Thyroid gland (tissue), 4 donors: Measurements from ENCODE around the gene CCDC88C.

Experiments
- CTCF ChIP-seq, 6 experiments: fragments of 200-600 bp in 3 of 6; fragments of 450-650 bp in 3 of 6; sonication (generic) in 3 of 6; IDR thresholded peaks; one replicate each; pipeline ENCODE4 v1.5.1; 2016 to 2019; ENCODE audit warnings: antibody characterized with exemption in 6 of 6, mild to moderate bottlenecking in 2 of 6, inconsistent platforms in 1 of 6, moderate library complexity in 1 of 6
- POLR2A ChIP-seq, 2 donors: fragments of 450-650 bp; IDR thresholded peaks; one replicate each; pipeline ENCODE4 v1.6.1; 2017; ENCODE audit warnings: antibody characterized with exemption in 2 of 2, mild to moderate bottlenecking in 2 of 2, moderate library complexity in 1 of 2

- TF ChIP-seq POLR2A (IDR thresholded peaks at IDR 0.05), result no peak
- no peak for TF ChIP-seq CTCF (IDR thresholded peaks at IDR 0.05)
These were observed 163.2 kb downstream of the CCDC88C start for GRCh38 chr14:91254461-91254860.
